ENCODE measurements around the gene ZFP57. TPM values are rescaled to one million over a fixed set of nuclear protein-coding genes. Genes with fewer than 3 reads are reported as not detected.

ZFP57 gene
- total and polyA plus RNA-seq, 10 of the 15 experiments (the other 5 are each of a cell fraction or from before 2014, with no cell fraction given), result not detected

- no peak for TF ChIP-seq CEBPZ (IDR thresholded peaks at IDR 0.05; ENCODE audit: low read depth, low read length)
- peak; percentile 77 for TF ChIP-seq DPF2 (IDR thresholded peaks at IDR 0.05)
- TF ChIP-seq HDAC6 (IDR thresholded peaks at IDR 0.05; ENCODE audit: unreplicated experiment), result no peak
- TF ChIP-seq MLLT1 (IDR thresholded peaks at IDR 0.05), result peak; percentile 79
- TF ChIP-seq RBBP5 (conservative IDR thresholded peaks at IDR 0.05), result no peak
- peak; percentile 91 for TF ChIP-seq SMARCA5 (IDR thresholded peaks at IDR 0.05)
- no peak for TF ChIP-seq TBL1XR1 (IDR thresholded peaks at IDR 0.05; ENCODE audit: low read depth, low read length)
- TF ChIP-seq TAF1 (IDR thresholded peaks at IDR 0.05; ENCODE audit: borderline replicate concordance, low read depth, low read length), result 0 out of 2 replicates have a peak, but pooled peaks have one; percentile 64
- no peak for TF ChIP-seq IRF3 (IDR thresholded peaks at IDR 0.05)
- TF ChIP-seq IRF4 (IDR thresholded peaks at IDR 0.05; ENCODE audit: low read depth, low read length), result no peak
- TF ChIP-seq SREBF1 (IDR thresholded peaks at IDR 0.05; ENCODE audit: low read length), result no peak
- TF ChIP-seq ATF3 (IDR thresholded peaks at IDR 0.05; ENCODE audit: borderline replicate concordance, extremely low read depth, low read depth, low read length), result no peak
- TF ChIP-seq ATF2 (IDR thresholded peaks at IDR 0.05; ENCODE audit: low read length), result no peak
- TF ChIP-seq ZNF592 (IDR thresholded peaks at IDR 0.05), result no peak
- TF ChIP-seq ZNF207 (IDR thresholded peaks at IDR 0.05; ENCODE audit: borderline replicate concordance), result no peak
Measured at GRCh38 chr6:29723666-29724588, 43.0 kb upstream of the ZFP57 start (continued).
